ENCODE results near the gene KLHL4.

GRCh38 chrX:87636533-87636932, 118.9 kb downstream of the KLHL4 start:
- TF ChIP-seq TAF15 (IDR thresholded peaks at IDR 0.05; ENCODE audit: low read depth, low read length): no peak
- TF ChIP-seq MBD1 (CRISPR knock-in tag; IDR thresholded peaks at IDR 0.05): no peak
- no peak for TF ChIP-seq KDM4B (IDR thresholded peaks at IDR 0.05; ENCODE audit: borderline replicate concordance in 2 of 2, low read depth in 1 of 2)

Data from K562 (cell line).